ENCODE data around the gene LCLAT1.

- TF ChIP-seq, protein P1, sequence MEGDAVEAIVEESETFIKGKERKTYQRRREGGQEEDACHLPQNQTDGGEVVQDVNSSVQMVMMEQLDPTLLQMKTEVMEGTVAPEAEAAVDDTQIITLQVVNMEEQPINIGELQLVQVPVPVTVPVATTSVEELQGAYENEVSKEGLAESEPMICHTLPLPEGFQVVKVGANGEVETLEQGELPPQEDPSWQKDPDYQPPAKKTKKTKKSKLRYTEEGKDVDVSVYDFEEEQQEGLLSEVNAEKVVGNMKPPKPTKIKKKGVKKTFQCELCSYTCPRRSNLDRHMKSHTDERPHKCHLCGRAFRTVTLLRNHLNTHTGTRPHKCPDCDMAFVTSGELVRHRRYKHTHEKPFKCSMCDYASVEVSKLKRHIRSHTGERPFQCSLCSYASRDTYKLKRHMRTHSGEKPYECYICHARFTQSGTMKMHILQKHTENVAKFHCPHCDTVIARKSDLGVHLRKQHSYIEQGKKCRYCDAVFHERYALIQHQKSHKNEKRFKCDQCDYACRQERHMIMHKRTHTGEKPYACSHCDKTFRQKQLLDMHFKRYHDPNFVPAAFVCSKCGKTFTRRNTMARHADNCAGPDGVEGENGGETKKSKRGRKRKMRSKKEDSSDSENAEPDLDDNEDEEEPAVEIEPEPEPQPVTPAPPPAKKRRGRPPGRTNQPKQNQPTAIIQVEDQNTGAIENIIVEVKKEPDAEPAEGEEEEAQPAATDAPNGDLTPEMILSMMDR (IDR thresholded peaks at IDR 0.05; ENCODE audit: low read depth, low read length, missing input control) = no peak
- TF ChIP-seq, protein P2, sequence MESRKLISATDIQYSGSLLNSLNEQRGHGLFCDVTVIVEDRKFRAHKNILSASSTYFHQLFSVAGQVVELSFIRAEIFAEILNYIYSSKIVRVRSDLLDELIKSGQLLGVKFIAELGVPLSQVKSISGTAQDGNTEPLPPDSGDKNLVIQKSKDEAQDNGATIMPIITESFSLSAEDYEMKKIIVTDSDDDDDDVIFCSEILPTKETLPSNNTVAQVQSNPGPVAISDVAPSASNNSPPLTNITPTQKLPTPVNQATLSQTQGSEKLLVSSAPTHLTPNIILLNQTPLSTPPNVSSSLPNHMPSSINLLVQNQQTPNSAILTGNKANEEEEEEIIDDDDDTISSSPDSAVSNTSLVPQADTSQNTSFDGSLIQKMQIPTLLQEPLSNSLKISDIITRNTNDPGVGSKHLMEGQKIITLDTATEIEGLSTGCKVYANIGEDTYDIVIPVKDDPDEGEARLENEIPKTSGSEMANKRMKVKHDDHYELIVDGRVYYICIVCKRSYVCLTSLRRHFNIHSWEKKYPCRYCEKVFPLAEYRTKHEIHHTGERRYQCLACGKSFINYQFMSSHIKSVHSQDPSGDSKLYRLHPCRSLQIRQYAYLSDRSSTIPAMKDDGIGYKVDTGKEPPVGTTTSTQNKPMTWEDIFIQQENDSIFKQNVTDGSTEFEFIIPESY (IDR thresholded peaks at IDR 0.05) = no peak
- TF ChIP-seq RXRA (IDR thresholded peaks at IDR 0.05) (no peak), YY1 (IDR thresholded peaks at IDR 0.05) (no peak), TAF1 (conservative IDR thresholded peaks at IDR 0.05) (no peak), EGR1 (IDR thresholded peaks at IDR 0.05; ENCODE audit: low read depth in 2 of 2) (no peak), REST (IDR thresholded peaks at IDR 0.05) (no peak)
- TF ChIP-seq, protein P3, sequence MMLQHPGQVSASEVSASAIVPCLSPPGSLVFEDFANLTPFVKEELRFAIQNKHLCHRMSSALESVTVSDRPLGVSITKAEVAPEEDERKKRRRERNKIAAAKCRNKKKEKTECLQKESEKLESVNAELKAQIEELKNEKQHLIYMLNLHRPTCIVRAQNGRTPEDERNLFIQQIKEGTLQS (IDR thresholded peaks at IDR 0.05) = no peak
- TF ChIP-seq, protein P4, sequence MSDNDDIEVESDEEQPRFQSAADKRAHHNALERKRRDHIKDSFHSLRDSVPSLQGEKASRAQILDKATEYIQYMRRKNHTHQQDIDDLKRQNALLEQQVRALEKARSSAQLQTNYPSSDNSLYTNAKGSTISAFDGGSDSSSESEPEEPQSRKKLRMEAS (IDR thresholded peaks at IDR 0.05) = no peak
These were observed 55.3 kb downstream of the LCLAT1 start for GRCh38 chr2:30502310-30502709.
